Astrocyte of the spinal cord (primary cell): ENCODE measurements around the gene TESK1.

Experiments
- DNase-seq: peaks from one replicate; pipeline ENCODE4 v3.0.0; 2011; ENCODE audit warnings: low read depth, low spot score
- H3K4me3 ChIP-seq: 2 replicates; pipeline ENCODE4 v1.5.1; 2011; ENCODE audit warnings: low read depth, mild to moderate bottlenecking, low read length, moderate library complexity
- in situ Hi-C: cut with HindIII; loops from 2 replicates; pipeline ENCODE4 v1.10.0; 2017; ENCODE audit warnings: low sequenced_read_pairs
- TF ChIP-seq, protein P1 (sequence below): IDR thresholded peaks from 2 replicates; pipeline ENCODE4 v1.5.1; 2012; ENCODE audit warnings: low read depth, mild to moderate bottlenecking, low read length, inconsistent platforms

TESK1 gene

DNA sequence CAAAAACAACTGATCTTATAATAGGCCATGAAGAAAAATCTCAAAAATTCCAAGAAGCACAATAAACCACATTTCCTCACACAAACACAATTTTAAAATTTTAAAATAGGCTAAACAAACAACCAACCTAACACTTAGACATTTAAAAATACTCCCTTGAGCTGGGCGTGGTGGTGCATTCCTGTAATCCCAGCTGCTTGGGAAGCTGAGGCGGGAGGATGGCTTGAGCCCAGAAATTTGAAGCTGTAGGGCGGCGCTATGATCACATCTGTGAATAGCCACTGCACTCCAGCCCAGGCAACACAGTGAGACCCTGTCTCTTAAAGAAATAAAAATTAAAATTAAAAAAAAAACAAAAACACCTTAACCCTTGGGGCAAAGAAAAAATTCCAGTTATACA lies 36.9 kb upstream of the TESK1 start:
- DNase-seq: no peak
- no peak overlapping the region for H3K4me3 ChIP-seq
- in situ Hi-C loops: no loop called here
- TF ChIP-seq, protein P1, sequence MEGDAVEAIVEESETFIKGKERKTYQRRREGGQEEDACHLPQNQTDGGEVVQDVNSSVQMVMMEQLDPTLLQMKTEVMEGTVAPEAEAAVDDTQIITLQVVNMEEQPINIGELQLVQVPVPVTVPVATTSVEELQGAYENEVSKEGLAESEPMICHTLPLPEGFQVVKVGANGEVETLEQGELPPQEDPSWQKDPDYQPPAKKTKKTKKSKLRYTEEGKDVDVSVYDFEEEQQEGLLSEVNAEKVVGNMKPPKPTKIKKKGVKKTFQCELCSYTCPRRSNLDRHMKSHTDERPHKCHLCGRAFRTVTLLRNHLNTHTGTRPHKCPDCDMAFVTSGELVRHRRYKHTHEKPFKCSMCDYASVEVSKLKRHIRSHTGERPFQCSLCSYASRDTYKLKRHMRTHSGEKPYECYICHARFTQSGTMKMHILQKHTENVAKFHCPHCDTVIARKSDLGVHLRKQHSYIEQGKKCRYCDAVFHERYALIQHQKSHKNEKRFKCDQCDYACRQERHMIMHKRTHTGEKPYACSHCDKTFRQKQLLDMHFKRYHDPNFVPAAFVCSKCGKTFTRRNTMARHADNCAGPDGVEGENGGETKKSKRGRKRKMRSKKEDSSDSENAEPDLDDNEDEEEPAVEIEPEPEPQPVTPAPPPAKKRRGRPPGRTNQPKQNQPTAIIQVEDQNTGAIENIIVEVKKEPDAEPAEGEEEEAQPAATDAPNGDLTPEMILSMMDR: no peak

DNA sequence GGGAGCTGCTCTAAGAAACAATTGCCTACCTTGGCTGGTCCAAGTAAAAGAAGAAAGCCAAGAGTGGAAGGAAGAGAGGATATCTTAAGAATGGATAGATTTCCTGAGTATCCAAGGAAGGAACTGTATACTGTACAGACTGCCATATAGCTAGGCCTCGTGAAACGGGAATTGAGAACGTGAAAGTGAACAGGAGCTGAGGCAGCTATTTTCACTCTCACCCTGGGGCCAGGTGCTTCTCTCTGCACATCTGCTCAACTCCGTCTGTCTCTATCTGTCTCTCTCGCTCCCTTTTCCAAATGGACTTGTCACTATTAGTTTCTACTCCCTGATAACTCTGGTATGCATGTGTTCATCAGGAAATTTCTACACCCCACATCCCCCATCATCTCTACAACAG lies 35.9 kb upstream of the TESK1 start:
- no peak overlapping the region for H3K4me3 ChIP-seq
- TF ChIP-seq, protein P1: no peak
- no peak for DNase-seq
- in situ Hi-C loops: no loop called here

DNA sequence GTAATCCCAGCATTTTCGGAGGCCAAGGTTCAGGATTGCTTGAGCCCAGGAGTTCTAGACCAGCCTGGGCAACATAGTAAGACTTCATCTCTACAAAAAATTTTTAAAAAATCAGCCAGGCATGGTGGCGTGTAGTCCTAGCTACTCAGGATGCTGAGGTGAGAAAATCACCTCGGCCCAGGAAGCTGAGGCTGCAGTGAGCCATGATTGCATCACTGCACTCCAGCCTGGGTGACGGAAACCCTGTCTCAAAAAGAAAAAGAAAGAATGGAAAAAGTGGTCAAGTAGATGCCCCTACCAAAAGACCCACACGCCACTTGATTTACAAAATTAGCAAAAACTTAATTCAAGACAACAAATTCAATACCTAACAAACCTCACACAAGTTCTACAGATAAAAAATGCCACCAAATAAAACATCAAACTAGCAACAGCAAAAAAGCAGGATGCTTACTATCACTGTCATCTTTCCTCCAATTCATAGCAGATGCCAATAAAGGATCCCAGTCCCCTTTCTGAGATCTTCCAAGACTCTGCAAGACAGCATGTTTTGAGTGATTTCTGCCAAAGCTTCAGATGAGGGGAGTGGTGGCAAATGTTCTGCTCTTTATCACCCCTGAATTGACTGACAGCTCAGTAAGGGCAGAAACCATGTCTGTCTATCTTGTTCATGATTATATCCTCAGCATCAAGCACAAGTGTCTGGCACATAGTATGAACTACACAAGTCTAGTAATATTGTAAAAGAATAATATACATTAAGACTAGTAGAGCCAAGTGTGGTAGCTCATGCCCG lies 34.2 kb upstream of the TESK1 start:
- TF ChIP-seq, protein P1: no peak
- H3K4me3 ChIP-seq: no peak overlapping the region
- DNase-seq: no peak
- in situ Hi-C loops: no loop called here

DNA sequence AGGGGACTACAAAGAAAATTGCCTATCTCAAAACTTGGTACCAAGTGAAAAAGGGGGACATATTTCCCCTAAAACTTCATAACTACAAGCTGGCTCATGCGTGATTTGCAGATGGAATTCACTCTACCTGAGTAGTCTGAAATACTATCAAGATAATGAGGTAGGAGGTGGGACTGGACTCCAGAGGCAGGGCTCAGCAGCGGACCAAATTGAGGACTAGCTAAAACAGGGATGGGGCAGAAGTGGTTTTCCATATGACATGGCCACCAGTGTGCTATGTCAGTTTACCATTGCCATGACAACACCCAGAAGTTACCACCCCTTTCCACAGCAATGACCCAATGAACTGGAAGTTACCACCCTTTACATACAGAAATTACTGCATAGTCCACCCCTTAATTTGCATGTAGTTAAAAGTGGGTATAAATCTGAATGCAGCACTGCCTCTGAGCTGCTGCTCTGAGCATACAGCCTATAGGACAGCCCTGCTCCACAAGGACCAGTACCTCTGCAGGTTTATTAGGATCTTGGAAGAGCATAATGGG lies 30.4 kb upstream of the TESK1 start:
- TF ChIP-seq, protein P1: no peak
- in situ Hi-C loops: no loop called here

DNA sequence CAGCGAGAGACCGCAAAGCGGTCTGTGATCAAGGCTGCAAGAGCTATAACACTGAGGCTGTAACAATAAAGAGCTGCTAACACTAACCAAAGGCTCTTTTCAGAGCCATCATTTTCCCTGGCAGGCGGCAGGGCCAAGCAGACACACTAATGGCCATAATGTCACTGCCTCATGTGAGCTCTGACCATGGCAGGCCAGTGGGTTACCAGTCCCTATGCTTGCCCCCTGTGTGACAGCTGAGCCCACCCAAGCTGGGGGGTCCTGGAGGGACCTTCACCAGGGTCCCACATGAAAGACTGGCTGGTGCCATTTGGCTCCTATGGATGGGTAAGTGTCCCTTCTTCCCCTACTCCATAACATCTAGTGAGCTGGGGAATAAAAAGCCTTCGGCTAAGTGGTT lies 29.6 kb upstream of the TESK1 start:
- DNase-seq: no peak
- in situ Hi-C loops: no loop called here
- no peak overlapping the region for H3K4me3 ChIP-seq
- TF ChIP-seq, protein P1: no peak

More for the DNA sequence above, 30.4 kb upstream of the TESK1 start:
- no peak for DNase-seq
- no peak overlapping the region for H3K4me3 ChIP-seq

DNA sequence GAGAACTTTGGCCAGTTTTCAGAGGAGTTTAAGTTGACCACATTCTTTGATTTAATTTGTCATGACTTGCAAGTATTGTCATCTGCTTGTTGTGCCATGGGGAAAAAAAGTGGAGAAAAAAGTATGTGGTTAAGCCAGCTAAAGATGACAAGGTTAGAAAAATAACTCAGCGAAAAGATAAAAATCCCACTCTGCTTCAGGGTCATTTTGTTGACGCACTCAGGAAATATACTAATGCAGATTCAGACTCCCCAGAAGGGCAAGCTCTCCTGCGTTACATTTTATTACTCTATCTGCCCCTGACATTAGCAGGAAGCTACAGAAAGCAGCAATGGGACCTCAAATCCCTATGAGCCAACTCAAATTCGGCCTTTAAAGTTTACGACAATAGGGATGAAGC lies 27.6 kb upstream of the TESK1 start:
- TF ChIP-seq, protein P1: no peak
- no peak overlapping the region for H3K4me3 ChIP-seq
- in situ Hi-C loops: no loop called here
- DNase-seq: no peak
